Myometrial cell (primary cell): ENCODE measurements around the gene PTPRA. TPM values are rescaled to one million over a fixed set of nuclear protein-coding genes. Genes with fewer than 3 reads are reported as not detected.

Source experiments
- total RNA-seq: library from RNA; depleted of rRNA; stranded (reverse); fragments of >200 nt; gene quantifications from 2 replicates; pipeline ENCODE4 v1.2.3, GENCODE V29; 2015

The PTPRA gene
- 38.1 and 40.8 TPM in 2 replicates for total RNA-seq

GRCh38 chr20:2873010-2873746 lies at the start of gene PTPRA:
Gene PTPRA, plus strand, starts transcription at chr20:2873481. Its CDS starts 90,797 bp downstream, at chr20:2964278.

GRCh38 chr20:2840138-2840966 lies 32.9 kb upstream of the PTPRA start, which contains the start of the genes PCED1A and VPS16:
Gene PCED1A, minus strand, starts transcription at chr20:2840655. Its CDS starts 743 bp downstream, at chr20:2839912.
Gene VPS16, plus strand, starts transcription at chr20:2840745. Its CDS starts 30 bp downstream, at chr20:2840775.

GRCh38 chr20:3043322-3043721 lies 170.0 kb downstream of the PTPRA start, which contains the start of gene GNRH2:
Gene GNRH2, plus strand, starts transcription at chr20:3043622. Its CDS starts 793 bp downstream, at chr20:3044415.

GRCh38 chr20:3045816-3046676 lies 172.8 kb downstream of the PTPRA start, which contains the start of gene MRPS26:
Gene MRPS26, plus strand, starts transcription at chr20:3046052. Its CDS starts 17 bp downstream, at chr20:3046069.

GRCh38 chr20:3071610-3072529 lies 198.6 kb downstream of the PTPRA start, which contains the start of gene OXT:
Gene OXT, plus strand, starts transcription at chr20:3071620. Its CDS starts 36 bp downstream, at chr20:3071656.

GRCh38 chr20:3084283-3084985 lies 211.2 kb downstream of the PTPRA start, which contains the start of gene AVP:
Gene AVP, minus strand, starts transcription at chr20:3084724. Its CDS starts 50 bp downstream, at chr20:3084674.

Other genes with a start within 250 kb of the PTPRA start
- 106 and 109 TPM in 2 replicates for gene NOP56, start 220.8 kb upstream of the PTPRA start, total RNA-seq
- 133 and 141 TPM in 2 replicates for gene IDH3B, start 209.3 kb upstream of the PTPRA start, total RNA-seq
- 1.1 and 2.9 TPM in 2 replicates for gene EBF4, start 180.7 kb upstream of the PTPRA start, total RNA-seq
- gene CPXM1, start 72.9 kb upstream of the PTPRA start, total RNA-seq: 6.4 and 10.1 TPM in 2 replicates
- not detected in 2 replicates for gene C20orf141, start 58.5 kb upstream of the PTPRA start, total RNA-seq
- under 0.01 TPM in 1 of 2 replicates, not detected in the other for gene TMEM239, start 57.1 kb upstream of the PTPRA start, total RNA-seq
- gene PCED1A, start 32.8 kb upstream of the PTPRA start, total RNA-seq: 24.8 and 43.5 TPM in 2 replicates
- gene VPS16, start 32.7 kb upstream of the PTPRA start, total RNA-seq: 55.3 and 61.7 TPM in 2 replicates
- gene GNRH2, start 170.1 kb downstream of the PTPRA start, total RNA-seq: 0.35 TPM in 1 of 2 replicates, not detected in the other
- 52.6 and 59.1 TPM in 2 replicates for gene MRPS26, start 172.6 kb downstream of the PTPRA start, total RNA-seq
- not detected in 2 replicates for gene OXT, start 198.1 kb downstream of the PTPRA start, total RNA-seq
- not detected in 2 replicates for gene AVP, start 211.2 kb downstream of the PTPRA start, total RNA-seq